Astrocyte (in vitro differentiated cells and primary cell): Measurements from ENCODE around the gene RAB11FIP3.

Experiments
- CTCF ChIP-seq: IDR thresholded peaks from 2 replicates; pipeline ENCODE4 v1.5.1; 2011; ENCODE audit warnings: low read depth, mild to moderate bottlenecking, inconsistent platforms, low read length, moderate library complexity; ENCODE audit not compliant: insufficient read depth
- EZH2 ChIP-seq: IDR thresholded peaks from 2 replicates; pipeline ENCODE4 v1.6.1; 2012; ENCODE audit warnings: mild to moderate bottlenecking, low read length, inconsistent platforms; ENCODE audit not compliant: insufficient read depth

GRCh38 chr16:528111-529011 lies 102.9 kb downstream of the RAB11FIP3 start:
- TF ChIP-seq CTCF (no peak), EZH2 (no peak)
